Measurements from ENCODE around the gene BTBD9. TPM values are rescaled to one million over a fixed set of nuclear protein-coding genes. Genes with fewer than 3 reads are reported as not detected.
A peak's percentile ranks its signal among the peaks of the same experiment; 100 is the strongest.

The BTBD9 gene
- total RNA-seq, 1 experiment from 2014 or later = 4.3 TPM

DNA sequence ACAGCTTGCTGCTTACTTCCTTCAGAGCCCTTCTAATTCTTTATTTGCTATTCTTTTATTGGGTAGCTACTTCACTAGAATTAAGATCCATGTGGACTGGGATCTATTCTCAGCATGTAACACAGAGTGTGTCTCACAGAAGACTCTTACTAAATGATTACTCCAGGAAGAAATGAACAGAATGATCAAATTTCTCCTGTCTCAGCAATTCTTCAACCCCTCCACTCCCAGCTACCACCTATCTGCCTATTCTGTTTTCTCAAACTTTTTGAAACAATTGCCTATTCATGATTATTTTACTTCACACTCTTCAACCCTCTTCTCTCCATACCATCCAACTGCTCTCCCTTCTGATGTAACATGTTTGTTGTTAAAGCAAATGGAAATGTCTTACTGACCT, 132.6 kb downstream of the BTBD9 start:
- BruUV-seq (replicated peaks) = no TSS peak
- H2AFZ ChIP-seq (ENCODE audit: low read length) = no peak overlapping the region
- no peaks in the 10 kb centered on the region for H3K36me3 ChIP-seq (ENCODE audit: low read depth, low read length)
- ATAC-seq = no peak
- H3K9me2 ChIP-seq (replicated peaks; ENCODE audit: low read length) = no peaks in the 10 kb centered on the region
- intact Hi-C loops (cut with micrococcal nuclease) = no loop called here
- no peak overlapping the region for H3K4me3 ChIP-seq (ENCODE audit: low read length)
- H3K9ac ChIP-seq (ENCODE audit: low read length) = no peak overlapping the region
- POLR2A ChIA-PET (ENCODE audit: unreplicated experiment) = interaction anchor here (0.6 kb wide), 1 partner anchor 8 kb away, joined by 10 read pairs; no protein-coding TSS in a partner anchor
- H3K27ac ChIP-seq (ENCODE audit: low read length) = no peak overlapping the region
- H3K4me1 ChIP-seq (ENCODE audit: insufficient read depth, low read length) = peaks cover 31% of the 10 kb centered on the region
- no peaks in the 10 kb centered on the region for H3K27me3 ChIP-seq (ENCODE audit: low read length)
- DNase-seq = no peak
- H3F3A ChIP-seq (ENCODE audit: low read length, unreplicated experiment) = peaks cover 4% of the 10 kb centered on the region
- CTCF ChIA-PET = interaction anchor here (0.6 kb wide), 1 partner anchor 1278 kb away, joined by 5 read pairs; no protein-coding TSS in a partner anchor
- no peak for TF ChIP-seq EZH2 (IDR thresholded peaks at IDR 0.05; ENCODE audit: low read length, unreplicated experiment)
- TF ChIP-seq, protein P1, sequence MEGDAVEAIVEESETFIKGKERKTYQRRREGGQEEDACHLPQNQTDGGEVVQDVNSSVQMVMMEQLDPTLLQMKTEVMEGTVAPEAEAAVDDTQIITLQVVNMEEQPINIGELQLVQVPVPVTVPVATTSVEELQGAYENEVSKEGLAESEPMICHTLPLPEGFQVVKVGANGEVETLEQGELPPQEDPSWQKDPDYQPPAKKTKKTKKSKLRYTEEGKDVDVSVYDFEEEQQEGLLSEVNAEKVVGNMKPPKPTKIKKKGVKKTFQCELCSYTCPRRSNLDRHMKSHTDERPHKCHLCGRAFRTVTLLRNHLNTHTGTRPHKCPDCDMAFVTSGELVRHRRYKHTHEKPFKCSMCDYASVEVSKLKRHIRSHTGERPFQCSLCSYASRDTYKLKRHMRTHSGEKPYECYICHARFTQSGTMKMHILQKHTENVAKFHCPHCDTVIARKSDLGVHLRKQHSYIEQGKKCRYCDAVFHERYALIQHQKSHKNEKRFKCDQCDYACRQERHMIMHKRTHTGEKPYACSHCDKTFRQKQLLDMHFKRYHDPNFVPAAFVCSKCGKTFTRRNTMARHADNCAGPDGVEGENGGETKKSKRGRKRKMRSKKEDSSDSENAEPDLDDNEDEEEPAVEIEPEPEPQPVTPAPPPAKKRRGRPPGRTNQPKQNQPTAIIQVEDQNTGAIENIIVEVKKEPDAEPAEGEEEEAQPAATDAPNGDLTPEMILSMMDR (conservative IDR thresholded peaks at IDR 0.05; ENCODE audit: low read depth, low read length) = no peak
- TF ChIP-seq EZH2phosphoT487 (IDR thresholded peaks at IDR 0.05; ENCODE audit: borderline replicate concordance, low read length) = no peak
- no peaks in the 10 kb centered on the region for H3K9me3 ChIP-seq (ENCODE audit: low read length)
- no peak overlapping the region for H3K4me2 ChIP-seq (ENCODE audit: low read length)
- H4K20me1 ChIP-seq (ENCODE audit: low read length) = no peaks in the 10 kb centered on the region
- H3K79me2 ChIP-seq (ENCODE audit: low read length) = no peaks in the 10 kb centered on the region

DNA sequence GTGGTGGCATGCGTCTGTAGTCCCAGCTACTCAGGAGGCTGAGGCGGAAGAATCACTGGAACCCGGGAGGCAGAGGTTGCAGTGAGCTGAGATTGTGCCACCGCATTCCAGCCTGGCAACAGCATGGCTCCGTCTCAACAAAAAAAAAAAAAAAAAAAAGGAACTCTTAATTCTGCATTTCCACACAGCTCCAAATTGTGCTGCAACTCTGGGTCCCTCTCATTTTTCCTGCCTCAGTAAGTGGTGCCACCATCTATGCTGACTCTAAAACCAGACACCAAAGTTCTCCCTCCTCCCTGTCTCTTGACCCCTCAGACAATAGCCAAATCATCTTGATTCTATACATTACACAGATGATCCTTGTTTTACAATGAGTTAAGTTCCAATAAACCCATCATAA, 133.9 kb downstream of the BTBD9 start:
- Histone ChIP-seq H3K4me2 (ENCODE audit: low read length) (no peak overlapping the region), H3K36me3 (ENCODE audit: low read depth, low read length) (no peaks in the 10 kb centered on the region), H3F3A (ENCODE audit: low read length, unreplicated experiment) (peaks cover 4% of the 10 kb centered on the region), H3K79me2 (ENCODE audit: low read length) (no peaks in the 10 kb centered on the region), H3K27ac (ENCODE audit: low read length) (no peak overlapping the region), H3K4me3 (ENCODE audit: low read length) (no peak overlapping the region), H3K9me3 (ENCODE audit: low read length) (no peaks in the 10 kb centered on the region), H3K27me3 (ENCODE audit: low read length) (no peaks in the 10 kb centered on the region), H2AFZ (ENCODE audit: low read length) (no peak overlapping the region), H3K9me2 (replicated peaks; ENCODE audit: low read length) (no peaks in the 10 kb centered on the region), H3K4me1 (ENCODE audit: insufficient read depth, low read length) (peaks cover 28% of the 10 kb centered on the region), H3K9ac (ENCODE audit: low read length) (no peak overlapping the region), H4K20me1 (ENCODE audit: low read length) (no peaks in the 10 kb centered on the region)
- no peak for ATAC-seq
- intact Hi-C loops (cut with micrococcal nuclease) = no loop called here
- DNase-seq = no peak
- ChIA-PET CTCF (no interaction called here), POLR2A (ENCODE audit: unreplicated experiment) (no interaction called here)
- TF ChIP-seq, protein P1 (conservative IDR thresholded peaks at IDR 0.05; ENCODE audit: low read depth, low read length) = no peak
- no peak for TF ChIP-seq EZH2 (IDR thresholded peaks at IDR 0.05; ENCODE audit: low read length, unreplicated experiment)
- no peak for TF ChIP-seq EZH2phosphoT487 (IDR thresholded peaks at IDR 0.05; ENCODE audit: borderline replicate concordance, low read length)
- no TSS peak for BruUV-seq (replicated peaks)

DNA sequence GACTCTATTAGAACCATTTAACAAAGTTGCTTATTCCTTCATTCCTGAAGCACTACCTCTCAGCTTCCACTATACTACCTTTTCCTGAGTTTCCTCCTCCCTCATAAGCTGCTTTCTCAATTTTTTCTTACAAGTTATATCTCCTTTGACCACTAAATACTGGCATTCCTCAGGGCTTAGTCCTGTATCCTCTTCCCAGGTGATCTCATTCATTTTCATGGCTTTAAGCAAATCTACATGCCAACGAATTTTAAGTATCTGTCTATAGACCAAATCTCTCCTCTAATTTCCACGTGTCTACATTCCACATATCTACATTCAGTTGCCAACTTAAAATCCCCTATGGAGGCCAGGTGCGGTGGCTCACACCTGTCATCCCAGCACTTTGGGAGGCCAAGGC, 134.7 kb downstream of the BTBD9 start:
- no peaks in the 10 kb centered on the region for H3K27me3 ChIP-seq (ENCODE audit: low read length)
- H3K27ac ChIP-seq (ENCODE audit: low read length) = no peak overlapping the region
- H2AFZ ChIP-seq (ENCODE audit: low read length) = no peak overlapping the region
- H4K20me1 ChIP-seq (ENCODE audit: low read length) = no peaks in the 10 kb centered on the region
- no peak overlapping the region for H3K9ac ChIP-seq (ENCODE audit: low read length)
- H3K79me2 ChIP-seq (ENCODE audit: low read length) = no peaks in the 10 kb centered on the region
- BruUV-seq (replicated peaks) = no TSS peak
- peak; percentile 43 for DNase-seq
- POLR2A ChIA-PET (ENCODE audit: unreplicated experiment) = no interaction called here
- peaks cover 4% of the 10 kb centered on the region for H3F3A ChIP-seq (ENCODE audit: low read length, unreplicated experiment)
- no peak overlapping the region for H3K4me3 ChIP-seq (ENCODE audit: low read length)
- H3K36me3 ChIP-seq (ENCODE audit: low read depth, low read length) = no peaks in the 10 kb centered on the region
- ATAC-seq = no peak
- H3K9me2 ChIP-seq (replicated peaks; ENCODE audit: low read length) = no peaks in the 10 kb centered on the region
- CTCF ChIA-PET = no interaction called here
- TF ChIP-seq EZH2 (IDR thresholded peaks at IDR 0.05; ENCODE audit: low read length, unreplicated experiment) = no peak
- TF ChIP-seq EZH2phosphoT487 (IDR thresholded peaks at IDR 0.05; ENCODE audit: borderline replicate concordance, low read length) = no peak
- TF ChIP-seq, protein P1 (conservative IDR thresholded peaks at IDR 0.05; ENCODE audit: low read depth, low read length) = no peak
- intact Hi-C loops (cut with micrococcal nuclease) = no loop called here
- no peak overlapping the region for H3K4me2 ChIP-seq (ENCODE audit: low read length)
- peaks cover 20% of the 10 kb centered on the region for H3K4me1 ChIP-seq (ENCODE audit: insufficient read depth, low read length)
- no peaks in the 10 kb centered on the region for H3K9me3 ChIP-seq (ENCODE audit: low read length)

Measured in PC-3 (cell line).